Neural cell (in vitro differentiated cells): ENCODE data around the gene ATAD1. TPM values are rescaled to one million over a fixed set of nuclear protein-coding genes. Genes with fewer than 3 reads are reported as not detected.
"Not testable (repeated sequence)": the region's sequence is repeated elsewhere in the genome, so short reads cannot be mapped to it uniquely, and the experiment has no call there.

ENCODE experiments used
- H2AFZ ChIP-seq: fragments of 200-600, 300-800 bp; sonication (generic), shearing (Covaris generic); 2 replicates; pipeline ENCODE4 v1.6.0; 2014; ENCODE audit warnings: low read depth, mild to moderate bottlenecking, antibody characterized with exemption, low read length, moderate library complexity
- H3F3A ChIP-seq: fragments of 200-600 bp; shearing (Covaris generic); 2 replicates; pipeline ENCODE4 v1.6.1; 2016; ENCODE audit warnings: mild to moderate bottlenecking, moderate library complexity, mixed read lengths, antibody characterized with exemption, low read length; ENCODE audit not compliant: insufficient read depth, poor library complexity, severe bottlenecking
- H3K27ac ChIP-seq: fragments of 200-600, 300-800 bp; sonication (generic), shearing (Covaris generic); 2 replicates; pipeline ENCODE4 v1.5.1; 2014; ENCODE audit warnings: mild to moderate bottlenecking, low read length, moderate library complexity
- H3K27me3 ChIP-seq: fragments of 300-800, 200-600 bp; sonication (generic), shearing (Covaris generic); 2 replicates; pipeline ENCODE4 v1.6.0; 2014; ENCODE audit warnings: mild to moderate bottlenecking, low read depth, low read length, moderate library complexity; ENCODE audit not compliant: insufficient read depth
- H3K36me3 ChIP-seq: fragments of 300-800, 200-600 bp; sonication (generic), shearing (Covaris generic); 2 replicates; pipeline ENCODE4 v1.5.1; 2014; ENCODE audit warnings: mild to moderate bottlenecking, antibody characterized with exemption, low read length, moderate library complexity; ENCODE audit not compliant: insufficient read depth
- H3K4me2 ChIP-seq: fragments of 300-800, 200-600 bp; sonication (generic), shearing (Covaris generic); 2 replicates; pipeline ENCODE4 v1.6.0; 2014; ENCODE audit warnings: mild to moderate bottlenecking, low read length
- H3K4me3 ChIP-seq: fragments of 300-800, 200-600 bp; sonication (generic), shearing (Covaris generic); 2 replicates; pipeline ENCODE4 v1.5.1; 2014; ENCODE audit warnings: mild to moderate bottlenecking, low read length, moderate library complexity
- H3K79me2 ChIP-seq: fragments of 200-600 bp; shearing (Covaris generic); replicated peaks from 2 replicates; pipeline ENCODE4 v1.6.0; 2014; ENCODE audit warnings: mild to moderate bottlenecking, low read length, moderate library complexity; ENCODE audit not compliant: insufficient read depth
- H3K9ac ChIP-seq: fragments of 300-800, 200-600 bp; sonication (generic), shearing (Covaris generic); 2 replicates; pipeline ENCODE4 v1.6.1; 2016; ENCODE audit warnings: mild to moderate bottlenecking, low read length, mixed read lengths
- H3K9me2 ChIP-seq: fragments of 200-600 bp; shearing (Covaris generic); 2 replicates; pipeline ENCODE4 v1.6.1; 2016; ENCODE audit warnings: mild to moderate bottlenecking, low read length, mixed read lengths; ENCODE audit not compliant: insufficient read depth
- H3K9me3 ChIP-seq: fragments of 200-600, 300-800 bp; sonication (generic), shearing (Covaris generic); 2 replicates; pipeline ENCODE4 v1.6.1; 2016; ENCODE audit warnings: mild to moderate bottlenecking, mixed run types, low read length, moderate library complexity, mixed read lengths
- H4K20me1 ChIP-seq: fragments of 200-600 bp; shearing (Covaris generic); 2 replicates; pipeline ENCODE4 v1.6.1; 2016; ENCODE audit warnings: mild to moderate bottlenecking, mixed run types; ENCODE audit not compliant: insufficient read depth
- EP300 ChIP-seq: fragments of 450-650 bp; conservative IDR thresholded peaks from 2 replicates; pipeline ENCODE4 v1.6.1; 2014; ENCODE audit warnings: antibody characterized with exemption, mild to moderate bottlenecking, moderate library complexity; ENCODE audit not compliant: poor library complexity, severe bottlenecking
- EZH2 ChIP-seq: fragments of 200-600, 300-800 bp; shearing (Covaris generic), sonication (generic); IDR thresholded peaks from 2 replicates; pipeline ENCODE4 v1.6.1; 2014; ENCODE audit warnings: antibody characterized with exemption, low read length, borderline replicate concordance, mild to moderate bottlenecking; ENCODE audit not compliant: insufficient read depth, poor library complexity, severe bottlenecking
- POLR2AphosphoS5 ChIP-seq: IDR thresholded peaks from 2 replicates; pipeline ENCODE4 v1.6.1; 2012
- RAD21 ChIP-seq: fragments of 450-650 bp; conservative IDR thresholded peaks from 2 replicates; pipeline ENCODE4 v1.6.1; 2014; ENCODE audit warnings: antibody characterized with exemption, mild to moderate bottlenecking, moderate library complexity
- SMC3 ChIP-seq: fragments of 450-650 bp; conservative IDR thresholded peaks from 2 replicates; pipeline ENCODE4 v1.6.1; 2014; ENCODE audit warnings: antibody characterized with exemption, mild to moderate bottlenecking, moderate library complexity; ENCODE audit not compliant: poor library complexity
- TAF1 ChIP-seq: IDR thresholded peaks from 2 replicates; pipeline ENCODE4 v1.6.1; 2012; ENCODE audit warnings: low read depth
- polyA plus RNA-seq: library from polyadenylated mRNA; depleted of rRNA; stranded (reverse); fragments of >200 nt; gene quantifications from 2 replicates; pipeline ENCODE4 v1.2.3, GENCODE V29; 2014
- TF ChIP-seq, protein P1 (sequence below): fragments of 450-650 bp; IDR thresholded peaks from 2 replicates; pipeline ENCODE4 v1.5.1; 2014; ENCODE audit warnings: antibody characterized with exemption, mild to moderate bottlenecking, moderate library complexity; ENCODE audit not compliant: poor library complexity, severe bottlenecking
- TF ChIP-seq, protein P2 (sequence below): IDR thresholded peaks from 2 replicates; pipeline ENCODE4 v1.6.1; 2012; ENCODE audit warnings: borderline replicate concordance

Gene ATAD1
- polyA plus RNA-seq, 1 donor from 2014 or later: 165 TPM

DNA sequence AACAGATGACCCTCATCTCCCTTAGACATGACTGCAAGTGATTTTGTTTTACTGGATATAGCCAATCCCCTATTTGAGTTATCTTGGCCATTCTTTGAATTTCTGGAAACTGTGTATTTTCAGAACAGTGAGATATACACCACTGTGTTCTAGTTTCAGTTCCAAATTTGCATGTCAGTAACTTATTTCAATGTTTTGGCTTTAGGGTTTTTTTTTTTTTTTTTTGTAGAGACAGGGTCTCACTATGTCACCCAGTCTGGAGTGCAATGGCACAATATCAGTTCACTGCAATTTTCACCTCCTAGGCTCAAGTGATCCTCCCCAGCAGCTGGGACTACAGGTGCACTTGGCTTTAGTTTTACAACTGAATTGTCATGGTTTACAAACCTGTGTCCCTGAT lies 67.2 kb downstream of the ATAD1 start:
- TF ChIP-seq SMC3 (no peak), TAF1 (no peak), POLR2AphosphoS5 (no peak), EP300 (no peak), EZH2 (no peak), RAD21 (no peak)
- TF ChIP-seq, protein P1, sequence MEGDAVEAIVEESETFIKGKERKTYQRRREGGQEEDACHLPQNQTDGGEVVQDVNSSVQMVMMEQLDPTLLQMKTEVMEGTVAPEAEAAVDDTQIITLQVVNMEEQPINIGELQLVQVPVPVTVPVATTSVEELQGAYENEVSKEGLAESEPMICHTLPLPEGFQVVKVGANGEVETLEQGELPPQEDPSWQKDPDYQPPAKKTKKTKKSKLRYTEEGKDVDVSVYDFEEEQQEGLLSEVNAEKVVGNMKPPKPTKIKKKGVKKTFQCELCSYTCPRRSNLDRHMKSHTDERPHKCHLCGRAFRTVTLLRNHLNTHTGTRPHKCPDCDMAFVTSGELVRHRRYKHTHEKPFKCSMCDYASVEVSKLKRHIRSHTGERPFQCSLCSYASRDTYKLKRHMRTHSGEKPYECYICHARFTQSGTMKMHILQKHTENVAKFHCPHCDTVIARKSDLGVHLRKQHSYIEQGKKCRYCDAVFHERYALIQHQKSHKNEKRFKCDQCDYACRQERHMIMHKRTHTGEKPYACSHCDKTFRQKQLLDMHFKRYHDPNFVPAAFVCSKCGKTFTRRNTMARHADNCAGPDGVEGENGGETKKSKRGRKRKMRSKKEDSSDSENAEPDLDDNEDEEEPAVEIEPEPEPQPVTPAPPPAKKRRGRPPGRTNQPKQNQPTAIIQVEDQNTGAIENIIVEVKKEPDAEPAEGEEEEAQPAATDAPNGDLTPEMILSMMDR: no peak
- H3K36me3 ChIP-seq: no peaks in the 10 kb centered on the region
- no peaks in the 10 kb centered on the region for H3K9me2 ChIP-seq
- H3K9ac ChIP-seq: no peak overlapping the region
- no peak overlapping the region for H3K4me2 ChIP-seq
- H2AFZ ChIP-seq: no peak overlapping the region
- H3F3A ChIP-seq: no peaks in the 10 kb centered on the region
- H4K20me1 ChIP-seq: no peaks in the 10 kb centered on the region
- no peaks in the 10 kb centered on the region for H3K9me3 ChIP-seq
- no peak overlapping the region for H3K27ac ChIP-seq
- no peaks in the 10 kb centered on the region for H3K27me3 ChIP-seq
- H3K79me2 ChIP-seq: no peaks in the 10 kb centered on the region
- H3K4me3 ChIP-seq: no peak overlapping the region

DNA sequence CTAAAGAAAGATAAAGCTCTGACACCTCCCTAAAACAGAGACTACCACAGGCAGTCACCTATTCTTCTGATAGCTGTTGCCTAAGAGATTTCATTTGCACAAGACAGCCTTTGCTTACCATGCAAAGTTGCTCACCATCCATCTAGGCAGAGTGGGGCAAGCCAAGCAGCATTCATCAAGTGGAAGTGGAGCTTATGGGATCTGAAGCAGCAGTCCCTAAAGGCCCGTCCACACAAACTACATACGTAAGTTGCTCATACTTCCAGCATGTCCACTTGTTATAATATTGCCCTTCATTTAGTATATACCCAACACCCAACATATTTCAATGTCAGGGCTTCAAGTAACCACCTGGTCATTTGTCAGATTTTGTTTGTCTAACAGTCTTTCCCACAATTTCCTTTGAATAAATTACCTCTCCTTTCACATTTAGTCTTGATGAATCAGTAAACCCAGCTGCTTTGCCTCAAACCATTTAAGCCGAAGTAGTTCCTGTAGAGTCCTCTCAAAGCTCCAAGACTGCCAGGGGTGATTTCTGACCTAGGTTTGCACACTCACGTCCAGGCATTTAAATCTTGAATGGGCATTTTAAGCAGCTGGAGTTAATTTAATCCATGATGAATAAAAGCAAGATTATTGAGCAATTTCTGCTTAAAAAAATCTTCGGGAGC lies 67.9 kb downstream of the ATAD1 start:
- no peak for TF ChIP-seq TAF1
- TF ChIP-seq SMC3: no peak
- no peak for TF ChIP-seq EZH2
- TF ChIP-seq, protein P2, sequence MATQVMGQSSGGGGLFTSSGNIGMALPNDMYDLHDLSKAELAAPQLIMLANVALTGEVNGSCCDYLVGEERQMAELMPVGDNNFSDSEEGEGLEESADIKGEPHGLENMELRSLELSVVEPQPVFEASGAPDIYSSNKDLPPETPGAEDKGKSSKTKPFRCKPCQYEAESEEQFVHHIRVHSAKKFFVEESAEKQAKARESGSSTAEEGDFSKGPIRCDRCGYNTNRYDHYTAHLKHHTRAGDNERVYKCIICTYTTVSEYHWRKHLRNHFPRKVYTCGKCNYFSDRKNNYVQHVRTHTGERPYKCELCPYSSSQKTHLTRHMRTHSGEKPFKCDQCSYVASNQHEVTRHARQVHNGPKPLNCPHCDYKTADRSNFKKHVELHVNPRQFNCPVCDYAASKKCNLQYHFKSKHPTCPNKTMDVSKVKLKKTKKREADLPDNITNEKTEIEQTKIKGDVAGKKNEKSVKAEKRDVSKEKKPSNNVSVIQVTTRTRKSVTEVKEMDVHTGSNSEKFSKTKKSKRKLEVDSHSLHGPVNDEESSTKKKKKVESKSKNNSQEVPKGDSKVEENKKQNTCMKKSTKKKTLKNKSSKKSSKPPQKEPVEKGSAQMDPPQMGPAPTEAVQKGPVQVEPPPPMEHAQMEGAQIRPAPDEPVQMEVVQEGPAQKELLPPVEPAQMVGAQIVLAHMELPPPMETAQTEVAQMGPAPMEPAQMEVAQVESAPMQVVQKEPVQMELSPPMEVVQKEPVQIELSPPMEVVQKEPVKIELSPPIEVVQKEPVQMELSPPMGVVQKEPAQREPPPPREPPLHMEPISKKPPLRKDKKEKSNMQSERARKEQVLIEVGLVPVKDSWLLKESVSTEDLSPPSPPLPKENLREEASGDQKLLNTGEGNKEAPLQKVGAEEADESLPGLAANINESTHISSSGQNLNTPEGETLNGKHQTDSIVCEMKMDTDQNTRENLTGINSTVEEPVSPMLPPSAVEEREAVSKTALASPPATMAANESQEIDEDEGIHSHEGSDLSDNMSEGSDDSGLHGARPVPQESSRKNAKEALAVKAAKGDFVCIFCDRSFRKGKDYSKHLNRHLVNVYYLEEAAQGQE: no peak
- Histone ChIP-seq H3K4me2 (no peak overlapping the region), H3K36me3 (no peaks in the 10 kb centered on the region), H4K20me1 (no peaks in the 10 kb centered on the region), H3K9me3 (no peaks in the 10 kb centered on the region), H3K9ac (no peak overlapping the region), H2AFZ (no peak overlapping the region), H3K27ac (no peak overlapping the region), H3K79me2 (no peaks in the 10 kb centered on the region), H3F3A (no peaks in the 10 kb centered on the region), H3K27me3 (no peaks in the 10 kb centered on the region), H3K4me3 (no peak overlapping the region), H3K9me2 (no peaks in the 10 kb centered on the region)

DNA sequence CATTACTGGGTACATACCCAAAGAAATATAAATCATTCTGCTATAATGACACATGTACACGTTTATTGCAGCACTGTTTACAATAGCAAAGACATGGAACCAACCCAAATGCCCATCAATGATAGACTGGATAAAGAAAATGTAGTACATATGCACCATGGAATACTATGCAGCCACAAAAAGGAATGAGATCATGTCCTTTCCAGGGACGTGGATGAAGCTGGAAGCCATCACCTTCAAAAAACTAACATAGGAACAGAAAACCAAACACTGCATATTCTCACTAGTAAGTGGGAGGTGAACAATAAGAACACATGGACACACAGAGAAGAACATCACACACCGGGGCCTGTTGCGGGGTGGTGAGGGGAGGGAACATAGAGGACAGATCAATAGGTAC lies 69.8 kb downstream of the ATAD1 start:
- not testable (repeated sequence) for H3K4me3 ChIP-seq, H2AFZ ChIP-seq, H4K20me1 ChIP-seq, H3K9ac ChIP-seq, H3F3A ChIP-seq, H3K4me2 ChIP-seq, H3K36me3 ChIP-seq, H3K27ac ChIP-seq, H3K79me2 ChIP-seq, H3K9me3 ChIP-seq, H3K27me3 ChIP-seq, H3K9me2 ChIP-seq
